NCI-H526 (cell line): ENCODE measurements around the gene PRKCZ.

Experiments used
- DNase-seq, 2 experiments: peaks; one replicate each; lab custom pipeline; 2025; lab: John Stamatoyannopoulos, UW

The PRKCZ gene

GRCh38 chr1:2179283-2180013 is 129.2 kb downstream of the PRKCZ start:
- peak; percentile 70 to 87 for DNase-seq

GRCh38 chr1:2180297-2181245 is 130.4 kb downstream of the PRKCZ start:
- DNase-seq: no peak

DNA sequence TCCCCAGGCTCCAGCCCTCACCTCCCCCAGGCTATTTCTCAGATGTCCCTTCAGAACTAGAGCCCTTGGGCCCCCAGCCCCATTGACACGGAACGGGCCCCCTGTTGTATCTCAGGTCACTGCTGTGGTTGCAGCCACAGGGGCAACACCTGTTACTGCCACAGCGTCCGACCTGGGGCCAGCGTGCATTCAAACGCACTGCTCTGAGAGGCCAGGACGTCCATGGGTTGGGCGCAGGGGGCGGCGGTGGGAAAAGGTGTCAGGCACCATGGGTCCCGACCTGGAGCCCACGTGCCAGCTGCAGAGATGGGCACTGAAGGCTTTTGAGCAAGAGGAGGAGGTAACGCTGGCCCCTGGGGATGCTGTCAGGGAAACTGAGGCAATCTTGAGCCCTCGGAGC is 131.1 kb downstream of the PRKCZ start:
- DNase-seq: no peak

GRCh38 chr1:2181752-2182151 is 131.5 kb downstream of the PRKCZ start:
- no peak for DNase-seq

DNA sequence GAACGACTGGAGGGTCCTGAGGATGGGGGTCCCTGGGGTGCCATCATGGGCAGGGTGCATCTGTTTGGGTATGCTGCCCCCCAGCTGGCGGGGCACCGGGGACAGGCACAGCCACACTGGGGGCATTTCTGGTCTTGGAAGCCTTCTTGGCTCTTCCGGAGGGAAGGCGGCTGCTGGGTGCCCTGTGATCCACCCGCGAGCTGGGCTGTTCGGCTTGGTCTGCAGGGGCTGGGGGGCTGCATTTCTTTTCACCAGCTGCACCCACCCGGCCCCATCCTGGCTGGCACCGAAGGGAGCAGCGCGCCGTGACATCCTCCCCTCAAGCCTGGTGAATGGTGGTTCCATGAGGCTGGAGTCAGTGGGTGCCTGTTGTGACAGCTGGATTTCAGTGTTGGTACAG is 132.2 kb downstream of the PRKCZ start:
- DNase-seq: no peak

DNA sequence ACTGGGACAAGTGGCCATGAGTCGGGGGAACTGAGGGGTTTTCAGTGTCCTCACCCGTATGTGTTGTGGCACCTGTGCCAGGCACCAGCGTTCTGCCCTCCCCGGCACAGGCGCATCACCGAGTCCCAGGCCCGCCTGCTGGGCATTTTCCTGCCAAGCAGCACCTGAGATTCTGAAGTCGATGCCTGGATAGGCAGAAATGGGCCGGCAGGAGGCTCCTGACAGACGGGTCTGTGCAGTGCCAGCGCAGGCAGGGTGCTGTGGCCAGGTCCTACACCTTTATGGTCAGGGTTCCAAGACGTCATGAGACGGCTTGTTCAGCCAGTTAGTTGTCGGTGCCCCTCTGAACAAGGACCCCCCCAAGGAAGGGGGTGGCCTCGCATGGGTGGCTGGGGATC is 133.7 kb downstream of the PRKCZ start:
- no peak for DNase-seq

- no peak for DNase-seq
Observed at GRCh38 chr1:2184531-2184930, 134.3 kb downstream of the PRKCZ start.

GRCh38 chr1:2184934-2185333 is 134.7 kb downstream of the PRKCZ start:
- DNase-seq: no peak

DNA sequence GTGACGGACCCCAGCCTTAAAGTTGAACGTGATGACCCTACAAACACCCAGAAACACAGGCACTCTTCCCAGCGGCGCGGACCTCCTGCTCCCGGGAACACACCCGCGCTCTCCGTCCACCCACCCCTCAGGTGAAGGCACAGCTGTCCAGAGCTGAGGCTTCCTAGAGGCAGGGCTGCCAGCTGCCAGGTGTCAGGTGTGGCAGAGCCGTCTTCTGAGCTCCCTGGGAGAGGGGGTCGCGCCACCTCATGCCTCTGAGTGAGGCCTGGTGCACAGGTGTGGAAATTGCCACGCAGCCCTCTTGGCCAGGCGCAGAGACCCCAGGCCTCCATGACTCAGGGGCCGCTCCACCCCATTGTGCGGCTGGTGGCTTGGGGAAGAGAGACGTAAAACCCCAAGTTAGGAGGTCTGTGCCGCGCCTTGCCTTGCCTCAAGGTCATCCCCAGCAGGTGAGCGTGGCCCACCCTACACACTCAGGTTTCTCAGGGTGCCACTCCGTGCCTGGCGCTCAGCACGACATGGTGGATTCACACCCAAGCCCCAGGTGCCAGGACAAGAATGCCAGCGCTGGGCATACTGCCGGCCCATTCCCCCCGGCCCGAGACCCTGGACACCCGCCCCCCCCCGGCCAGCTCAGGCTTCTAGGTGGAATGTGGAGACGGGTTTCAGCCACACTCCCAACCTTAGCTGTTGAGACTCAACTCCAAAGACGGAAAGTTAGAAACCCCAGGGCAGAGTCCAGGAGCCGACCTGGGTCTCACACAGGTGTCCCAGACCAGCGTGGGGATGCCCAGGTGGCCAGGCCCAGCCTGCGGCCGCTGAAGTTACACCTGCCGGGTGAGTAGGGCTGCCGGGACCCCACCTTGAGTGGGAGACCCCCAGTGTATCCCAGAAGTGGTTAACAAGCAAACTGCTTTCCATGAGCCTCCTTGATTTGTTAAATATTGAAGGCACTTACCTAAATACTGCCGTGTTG is 136.0 kb downstream of the PRKCZ start:
- no peak for DNase-seq

DNA sequence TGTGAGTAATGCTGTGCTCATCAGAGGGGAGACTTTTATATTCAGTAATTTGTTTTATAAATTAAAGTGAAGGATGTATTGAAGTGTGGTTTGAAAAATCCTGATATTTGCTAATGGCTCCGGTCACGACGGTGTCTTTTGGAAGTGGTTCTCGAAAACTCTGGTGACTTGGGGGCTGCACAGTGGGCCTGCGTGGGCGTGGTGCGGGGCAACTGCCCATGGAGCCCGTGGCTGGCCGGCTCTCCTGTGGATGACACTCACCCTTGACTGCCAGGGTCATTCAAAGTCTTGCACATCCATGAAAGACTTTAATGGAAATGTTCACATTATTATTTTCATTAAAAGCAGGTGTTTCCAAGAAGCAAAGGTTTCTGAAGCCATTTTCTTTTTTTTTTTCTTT is 136.7 kb downstream of the PRKCZ start:
- no peak for DNase-seq

DNA sequence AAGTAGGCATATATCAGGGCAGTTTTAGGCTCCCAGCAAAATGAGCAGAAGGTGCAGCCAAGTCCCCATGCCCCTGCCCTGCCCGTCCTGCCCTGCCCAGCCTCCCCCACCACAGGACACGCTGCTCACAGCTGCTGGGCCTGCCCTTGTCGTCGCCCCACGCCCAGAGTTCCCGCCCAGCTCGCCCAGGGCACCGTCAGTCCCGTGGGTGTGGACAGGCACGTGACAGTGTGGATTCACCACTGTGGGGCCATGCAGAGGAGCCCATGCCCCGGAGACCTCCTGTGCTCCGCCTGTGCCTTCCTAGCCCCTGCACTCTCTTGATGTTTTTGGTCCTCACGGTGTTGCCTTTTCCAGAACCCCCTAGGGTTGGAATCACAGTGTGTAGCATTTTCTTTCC is 137.4 kb downstream of the PRKCZ start:
- DNase-seq: no peak

DNA sequence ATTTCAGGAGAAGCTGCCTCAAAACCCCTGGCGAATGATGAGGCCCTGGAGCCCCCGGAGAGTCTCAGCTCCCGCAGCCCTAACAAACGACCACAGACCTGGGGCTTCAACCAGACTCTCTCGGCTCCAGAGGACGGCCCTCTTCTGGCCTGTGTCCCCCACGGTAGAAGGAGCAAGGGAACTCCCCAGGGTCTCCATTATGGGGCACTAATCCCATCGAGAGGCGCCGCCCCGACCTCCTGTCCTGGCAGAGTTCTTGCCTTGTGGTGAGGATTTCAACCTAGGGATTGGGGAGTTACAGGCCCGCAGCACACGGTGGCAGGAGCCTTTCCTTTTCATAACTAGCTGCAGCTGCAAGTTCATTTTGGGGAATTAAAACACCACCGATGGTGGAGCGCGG is 138.1 kb downstream of the PRKCZ start:
- DNase-seq: no peak

DNA sequence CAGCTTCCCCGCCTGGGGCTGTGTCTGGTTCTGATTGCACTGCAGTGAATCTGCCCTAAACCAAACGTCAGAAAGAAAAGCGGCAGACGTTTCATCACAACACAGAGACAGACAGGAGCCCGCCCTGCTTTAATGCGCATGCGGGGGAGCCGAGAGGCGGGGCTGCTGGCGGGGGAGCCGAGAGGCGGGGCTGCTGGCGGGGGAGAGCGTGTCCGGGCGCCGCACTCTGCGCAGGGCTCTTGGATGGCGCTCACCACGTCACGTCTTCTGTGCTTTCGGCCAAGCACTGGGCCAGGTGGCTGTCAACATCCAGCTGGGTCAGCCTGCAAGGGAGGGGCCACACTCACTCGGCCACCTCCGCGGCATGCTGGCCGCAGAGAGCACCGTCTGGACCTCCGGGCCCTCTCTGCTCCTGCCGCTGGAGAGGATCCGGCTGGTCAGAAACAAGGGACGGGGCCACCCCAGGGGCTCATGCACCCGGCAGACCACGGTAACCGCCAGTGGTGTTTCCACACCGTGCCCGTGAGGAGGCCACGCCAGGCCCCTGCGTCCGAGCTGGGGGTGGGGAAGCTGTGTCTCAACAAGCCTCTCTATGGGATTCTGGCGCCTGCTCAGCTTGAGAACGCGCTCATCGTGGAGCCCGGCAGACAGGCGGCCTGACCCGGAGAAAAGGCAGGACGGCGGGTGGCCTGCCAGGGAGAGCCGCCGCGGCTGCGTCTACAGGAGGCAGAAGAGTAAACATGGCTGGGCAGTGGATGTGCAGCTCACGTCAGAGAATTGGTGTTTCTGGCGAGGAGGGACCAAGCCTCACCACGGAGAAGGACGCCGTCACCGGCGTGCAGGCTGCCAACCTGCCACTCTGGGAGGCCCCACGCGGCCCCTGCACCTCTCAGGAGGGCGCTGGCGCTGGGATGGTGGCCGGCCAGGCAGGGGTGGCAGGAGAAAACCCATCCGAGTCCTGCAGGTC is 139.5 kb downstream of the PRKCZ start:
- peak; percentile 85 to 96 for DNase-seq

DNA sequence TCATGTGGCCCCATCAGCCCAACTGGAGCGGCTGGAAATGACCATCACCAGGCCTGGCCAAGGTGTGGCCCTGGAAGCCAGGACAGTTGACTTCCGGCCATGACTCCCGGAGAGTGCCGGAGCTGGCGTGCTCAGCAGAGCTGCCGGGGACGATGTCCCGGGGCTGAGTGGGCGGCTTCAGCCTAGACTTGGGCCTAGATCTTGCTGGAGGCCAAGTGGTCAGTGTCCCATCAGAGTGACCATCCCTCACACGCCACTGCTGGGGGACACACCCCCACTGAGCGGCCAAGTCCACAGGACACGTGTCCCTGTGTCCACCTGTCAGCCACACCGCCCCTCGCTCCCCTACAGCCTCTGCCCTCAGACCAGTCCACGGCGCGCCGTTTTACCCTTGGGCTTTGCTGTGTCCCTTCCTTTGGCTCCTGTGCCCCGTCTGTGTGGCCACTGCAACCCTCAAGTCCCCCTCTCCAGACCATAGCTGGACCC is 140.3 kb downstream of the PRKCZ start:
- DNase-seq: no peak

GRCh38 chr1:2192031-2192995 is 142.1 kb downstream of the PRKCZ start:
- no peak for DNase-seq

DNA sequence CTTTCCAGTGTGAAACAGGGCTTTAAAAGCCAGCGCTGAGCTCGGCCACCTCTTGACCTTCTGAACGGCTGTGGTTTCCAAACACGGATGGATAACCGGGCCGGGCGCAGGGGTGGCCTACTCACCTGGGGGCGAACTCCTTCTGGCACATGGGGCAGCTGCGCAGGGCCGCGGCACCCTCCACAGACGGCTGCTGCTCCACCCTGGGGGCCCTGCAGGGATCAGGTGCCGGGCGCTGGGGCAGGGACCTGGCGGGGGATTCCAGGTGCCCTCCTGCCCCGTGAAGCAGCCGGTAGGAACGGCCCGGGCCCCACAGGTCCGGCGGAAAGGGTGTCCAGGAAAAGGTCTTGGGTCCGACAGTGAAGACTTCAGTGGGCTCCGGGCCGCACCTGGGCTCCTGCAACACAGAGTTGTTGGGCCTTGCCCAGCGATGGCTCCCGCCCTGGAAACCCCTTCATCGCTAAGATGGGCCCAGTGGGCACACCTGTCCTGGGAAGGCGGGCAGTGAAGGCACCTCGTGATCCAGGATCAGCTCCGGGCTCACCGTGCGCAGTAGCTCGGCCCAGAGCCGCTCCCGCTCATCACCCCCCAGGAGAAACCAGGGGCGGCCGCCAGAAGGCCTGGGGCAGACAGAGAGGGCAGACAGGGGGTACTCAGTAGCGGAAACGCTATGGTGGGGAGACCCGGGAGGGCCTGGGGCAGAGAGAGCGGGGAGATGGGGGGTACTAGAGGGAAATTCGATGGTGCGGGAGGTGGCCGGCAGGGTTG is 143.5 kb downstream of the PRKCZ start:
- DNase-seq: peak in 1 of 2 experiments; percentile 68

DNA sequence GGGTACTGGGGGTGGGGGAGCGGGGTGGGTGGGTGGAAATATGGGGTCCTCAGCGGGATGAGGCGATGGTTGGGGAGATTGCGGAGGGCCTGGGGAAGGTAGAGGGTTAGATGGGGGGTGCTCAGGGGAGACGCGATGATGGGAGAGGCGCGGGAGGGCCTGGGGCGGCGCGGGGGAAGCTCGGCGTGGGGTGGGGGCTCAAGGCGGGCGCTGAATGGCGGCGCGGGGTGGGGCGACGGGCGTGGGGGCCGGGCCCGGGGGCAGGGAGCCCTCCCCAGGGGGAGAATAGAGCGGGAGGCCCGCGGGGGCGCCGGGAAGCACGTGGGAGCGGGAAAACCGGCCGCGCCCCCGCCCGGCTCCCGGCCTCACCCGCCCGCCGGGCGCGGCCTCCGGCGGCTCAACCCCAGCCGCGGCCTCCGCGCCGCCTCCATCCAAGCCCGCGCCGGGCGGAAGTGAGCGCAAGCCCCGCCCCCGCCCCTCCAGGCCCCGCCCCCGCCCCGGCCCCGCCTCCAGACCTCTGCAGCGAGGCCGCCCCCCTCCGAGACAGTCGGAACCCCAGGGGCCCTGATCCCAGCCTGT is 144.2 kb downstream of the PRKCZ start, which contains the start of gene FAAP20:
Gene FAAP20 (minus strand): TSS at position 454 of the 579 bp plus-strand sequence. CDS start 23 bp downstream, at position 431.
- DNase-seq: peak in 1 of 2 experiments; percentile 77
